Spinal cord (tissue), 10 donors: ENCODE data around the gene KRT39. TPM values are rescaled to one million over a fixed set of nuclear protein-coding genes. Genes with fewer than 3 reads are reported as not detected.

Source experiments
- DNase-seq, 6 donors: peaks; one replicate each; pipeline versions ENCODE4 v3.0.0 to v3.0.0-alpha.2; 2013 to 2015; ENCODE audit warnings: low spot score in 6 of 6, low read depth in 4 of 6
- H3K27ac ChIP-seq: one replicate; pipeline ENCODE4 v1.5.1; 2013; ENCODE audit warnings: low read depth, low read length, control low read depth
- H3K27me3 ChIP-seq: one replicate; pipeline ENCODE4 v1.6.1; 2013; ENCODE audit warnings: low read length; ENCODE audit not compliant: control insufficient read depth, insufficient read depth
- H3K36me3 ChIP-seq: one replicate; pipeline ENCODE4 v1.6.1; 2013; ENCODE audit warnings: low read length; ENCODE audit not compliant: control insufficient read depth, insufficient read depth
- H3K4me1 ChIP-seq: one replicate; pipeline ENCODE4 v1.6.1; 2013; ENCODE audit warnings: low read length; ENCODE audit not compliant: control insufficient read depth, insufficient read depth
- H3K4me3 ChIP-seq: one replicate; pipeline ENCODE4 v1.5.1; 2013; ENCODE audit warnings: low read depth, low read length, control low read depth
- H3K9me3 ChIP-seq: one replicate; pipeline ENCODE4 v1.6.1; 2013; ENCODE audit warnings: low read length; ENCODE audit not compliant: control insufficient read depth, insufficient read depth
- WGBS: methylation state at CpG from one replicate; pipeline ENCODE4 v1.1.5; 2013; ENCODE audit warnings: missing lambda C conversion rate; ENCODE audit not compliant: insufficient coverage; 5-methylcytosine and 5-hydroxymethylcytosine counted together
- polyA plus RNA-seq, 2 donors: library from polyadenylated mRNA; unstranded; fragments of 120-200 nt; gene quantifications; one replicate each; pipeline ENCODE4 v1.2.1, GENCODE V29; 2013; ENCODE audit not compliant: insufficient read length in 2 of 2
- small RNA-seq: library from RNA; depleted of rRNA; stranded (forward); fragments of <200 nt; gene quantifications from one replicate; pipeline ENCODE3, GENCODE V24; 2014; ENCODE audit warnings: low replicate concordance
- total RNA-seq, 2 donors: library from RNA; depleted of rRNA in 1 of 2; stranded (reverse); fragments of 120-200 nt in 1 of 2; fragments of >200 nt in 1 of 2; gene quantifications; one replicate each; pipeline versions ENCODE4 v1.2.3 to v1.2.4, GENCODE V29; 2013 to 2014
- donor health status: healthy.

The KRT39 gene
- total and polyA plus RNA-seq, 4 donors, result not detected

GRCh38 chr17:40915199-40915661 is 51.5 kb downstream of the KRT39 start:
- WGBS, result no CpG with 5 or more reads among the region's 3 CpGs
- Histone ChIP-seq H3K4me1 (no peaks in the 10 kb centered on the region), H3K4me3 (no peak overlapping the region), H3K36me3 (no peaks in the 10 kb centered on the region), H3K27me3 (no peaks in the 10 kb centered on the region), H3K27ac (no peak overlapping the region), H3K9me3 (no peaks in the 10 kb centered on the region)
- no peak for DNase-seq

GRCh38 chr17:40914075-40914855 is 52.5 kb downstream of the KRT39 start:
- no peak overlapping the region for H3K27ac ChIP-seq
- H3K27me3 ChIP-seq, result no peaks in the 10 kb centered on the region
- WGBS, result 100% methylated on average over 2 of the region's 3 CpGs
- H3K9me3 ChIP-seq, result no peaks in the 10 kb centered on the region
- H3K4me1 ChIP-seq, result no peaks in the 10 kb centered on the region
- no peak for DNase-seq
- no peaks in the 10 kb centered on the region for H3K36me3 ChIP-seq
- H3K4me3 ChIP-seq, result no peak overlapping the region

- H3K36me3 ChIP-seq, result no peaks in the 10 kb centered on the region
- H3K27me3 ChIP-seq, result no peaks in the 10 kb centered on the region
- H3K27ac ChIP-seq, result no peak overlapping the region
- no peaks in the 10 kb centered on the region for H3K9me3 ChIP-seq
- DNase-seq, result no peak
- no peak overlapping the region for H3K4me3 ChIP-seq
- 96% methylated on average over 6 of the region's 13 CpGs for WGBS
- no peaks in the 10 kb centered on the region for H3K4me1 ChIP-seq
Measured at GRCh38 chr17:40912486-40913210, 54.1 kb downstream of the KRT39 start.

- peaks cover 3% of the 10 kb centered on the region for H3K27me3 ChIP-seq
- H3K4me3 ChIP-seq, result no peak overlapping the region
- DNase-seq, result peak in 1 of 6 donors; percentile 89
- H3K27ac ChIP-seq, result no peak overlapping the region
- no peaks in the 10 kb centered on the region for H3K4me1 ChIP-seq
- no peaks in the 10 kb centered on the region for H3K9me3 ChIP-seq
- H3K36me3 ChIP-seq, result no peaks in the 10 kb centered on the region
- no CpG with 5 or more reads among the region's 3 CpGs for WGBS
Measured at GRCh38 chr17:40910441-40910841, 56.3 kb downstream of the KRT39 start.

GRCh38 chr17:40909755-40910154 is 57.0 kb downstream of the KRT39 start:
- Histone ChIP-seq H3K27me3 (peaks cover 3% of the 10 kb centered on the region), H3K36me3 (no peaks in the 10 kb centered on the region), H3K27ac (no peak overlapping the region), H3K4me1 (no peaks in the 10 kb centered on the region), H3K9me3 (no peaks in the 10 kb centered on the region), H3K4me3 (no peak overlapping the region)
- WGBS, result no CpG with 5 or more reads among the region's 4 CpGs
- DNase-seq, result peak in 1 of 6 donors; percentile 13

- peak; percentile 64 to 95 (median 76) for DNase-seq
- H3K36me3 ChIP-seq, result no peaks in the 10 kb centered on the region
- WGBS, result 0% methylated on average over 3 of the region's 5 CpGs
- H3K27me3 ChIP-seq, result peaks cover 3% of the 10 kb centered on the region
- no peaks in the 10 kb centered on the region for H3K4me1 ChIP-seq
- H3K27ac ChIP-seq, result no peak overlapping the region
- H3K9me3 ChIP-seq, result no peaks in the 10 kb centered on the region
- no peak overlapping the region for H3K4me3 ChIP-seq
Measured at GRCh38 chr17:40909351-40909750, 57.4 kb downstream of the KRT39 start.

Small RNA genes within 50 kb of the gene (small RNA-seq; reads per million reads assigned to genes)
- gene KRTAP3-4P, result not detected

Other genes starting within 250 kb of the KRT39 start
Only the 30 nearest of the 33 such genes appear.
- gene KRT26, start 194.7 kb downstream of the KRT39 start, total RNA-seq, result not detected
- not detected for gene KRT26, start 194.7 kb downstream of the KRT39 start, polyA plus RNA-seq
- not detected for gene KRT27, start 184.4 kb downstream of the KRT39 start, total RNA-seq
- gene KRT27, start 184.4 kb downstream of the KRT39 start, polyA plus RNA-seq, result not detected
- not detected for gene KRT28, start 167.0 kb downstream of the KRT39 start, total RNA-seq
- not detected for gene KRT28, start 167.0 kb downstream of the KRT39 start, polyA plus RNA-seq
- gene KRT10, start 144.3 kb downstream of the KRT39 start, total RNA-seq, result 10 to 100 TPM in 1 of 2 donors, 1 to 10 TPM in 1; 4.3 to 17.5 TPM
- gene KRT10, start 144.3 kb downstream of the KRT39 start, polyA plus RNA-seq, result 10 to 100 TPM; 62.6 to 65.0 TPM
- gene KRT12, start 99.7 kb downstream of the KRT39 start, total RNA-seq, result under 1 TPM in 1 of 2 donors, not detected in 1; 0.40 TPM
- gene KRT12, start 99.7 kb downstream of the KRT39 start, polyA plus RNA-seq, result not detected
- gene KRT20, start 81.7 kb downstream of the KRT39 start, total RNA-seq, result not detected
- gene KRT20, start 81.7 kb downstream of the KRT39 start, polyA plus RNA-seq, result not detected
- 1 to 10 TPM in 1 of 2 donors, under 1 TPM in 1; 0.33 to 1.2 TPM for gene KRT23, start 29.3 kb downstream of the KRT39 start, total RNA-seq
- gene KRT23, start 29.3 kb downstream of the KRT39 start, polyA plus RNA-seq, result under 1 TPM in 1 of 2 donors, not detected in 1; 0.56 TPM
- under 1 TPM in 1 of 2 donors, not detected in 1; 0.40 TPM for gene KRT40, start 17.4 kb upstream of the KRT39 start, total RNA-seq
- gene KRT40, start 17.4 kb upstream of the KRT39 start, polyA plus RNA-seq, result under 1 TPM; 0.27 to 0.33 TPM
- gene KRTAP3-3, start 27.2 kb upstream of the KRT39 start, total RNA-seq, result not detected
- gene KRTAP3-3, start 27.2 kb upstream of the KRT39 start, polyA plus RNA-seq, result not detected
- not detected for gene KRTAP3-2, start 33.0 kb upstream of the KRT39 start, total RNA-seq
- not detected for gene KRTAP3-2, start 33.0 kb upstream of the KRT39 start, polyA plus RNA-seq
- not detected for gene KRTAP3-1, start 42.2 kb upstream of the KRT39 start, total RNA-seq
- not detected for gene KRTAP3-1, start 42.2 kb upstream of the KRT39 start, polyA plus RNA-seq
- not detected for gene KRTAP1-5, start 60.3 kb upstream of the KRT39 start, total RNA-seq
- gene KRTAP1-5, start 60.3 kb upstream of the KRT39 start, polyA plus RNA-seq, result not detected
- not detected for gene KRTAP1-4, start 63.2 kb upstream of the KRT39 start, total RNA-seq
- not detected for gene KRTAP1-4, start 63.2 kb upstream of the KRT39 start, polyA plus RNA-seq
- gene KRTAP1-3, start 67.9 kb upstream of the KRT39 start, total RNA-seq, result not detected
- not detected for gene KRTAP1-3, start 67.9 kb upstream of the KRT39 start, polyA plus RNA-seq
- gene KRTAP1-1, start 74.5 kb upstream of the KRT39 start, total RNA-seq, result not detected
- not detected for gene KRTAP1-1, start 74.5 kb upstream of the KRT39 start, polyA plus RNA-seq
- gene KRTAP2-1, start 80.4 kb upstream of the KRT39 start, total RNA-seq, result not detected
- gene KRTAP2-1, start 80.4 kb upstream of the KRT39 start, polyA plus RNA-seq, result not detected
- not detected for gene KRTAP2-2, start 88.3 kb upstream of the KRT39 start, total RNA-seq
- not detected for gene KRTAP2-2, start 88.3 kb upstream of the KRT39 start, polyA plus RNA-seq
- gene KRTAP2-3, start 93.2 kb upstream of the KRT39 start, total RNA-seq, result not detected
- gene KRTAP2-3, start 93.2 kb upstream of the KRT39 start, polyA plus RNA-seq, result not detected
- not detected for gene KRTAP2-4, start 98.9 kb upstream of the KRT39 start, total RNA-seq
- not detected for gene KRTAP2-4, start 98.9 kb upstream of the KRT39 start, polyA plus RNA-seq
- gene KRTAP4-7, start 117.2 kb upstream of the KRT39 start, total RNA-seq, result not detected
- not detected for gene KRTAP4-7, start 117.2 kb upstream of the KRT39 start, polyA plus RNA-seq
- gene KRTAP4-8, start 131.2 kb upstream of the KRT39 start, total RNA-seq, result not detected
- not detected for gene KRTAP4-8, start 131.2 kb upstream of the KRT39 start, polyA plus RNA-seq
- not detected for gene KRTAP4-16, start 135.3 kb upstream of the KRT39 start, total RNA-seq
- gene KRTAP4-16, start 135.3 kb upstream of the KRT39 start, polyA plus RNA-seq, result not detected
- gene KRTAP4-9, start 138.4 kb upstream of the KRT39 start, total RNA-seq, result not detected
- gene KRTAP4-9, start 138.4 kb upstream of the KRT39 start, polyA plus RNA-seq, result not detected
- gene KRTAP4-11, start 151.4 kb upstream of the KRT39 start, total RNA-seq, result not detected
- not detected for gene KRTAP4-11, start 151.4 kb upstream of the KRT39 start, polyA plus RNA-seq
- gene KRTAP4-12, start 157.2 kb upstream of the KRT39 start, total RNA-seq, result not detected
- gene KRTAP4-12, start 157.2 kb upstream of the KRT39 start, polyA plus RNA-seq, result not detected
- gene KRTAP4-6, start 173.6 kb upstream of the KRT39 start, total RNA-seq, result not detected
- gene KRTAP4-6, start 173.6 kb upstream of the KRT39 start, polyA plus RNA-seq, result not detected
- not detected for gene KRTAP4-5, start 182.9 kb upstream of the KRT39 start, total RNA-seq
- not detected for gene KRTAP4-5, start 182.9 kb upstream of the KRT39 start, polyA plus RNA-seq
- not detected for gene KRTAP4-4, start 193.8 kb upstream of the KRT39 start, total RNA-seq
- gene KRTAP4-4, start 193.8 kb upstream of the KRT39 start, polyA plus RNA-seq, result not detected
- not detected for gene KRTAP4-3, start 201.3 kb upstream of the KRT39 start, total RNA-seq
- not detected for gene KRTAP4-3, start 201.3 kb upstream of the KRT39 start, polyA plus RNA-seq
- not detected for gene KRTAP4-2, start 211.3 kb upstream of the KRT39 start, total RNA-seq
- not detected for gene KRTAP4-2, start 211.3 kb upstream of the KRT39 start, polyA plus RNA-seq